ENCODE results near the gene PRICKLE2. TPM values are rescaled to one million over a fixed set of nuclear protein-coding genes. Genes with fewer than 3 reads are reported as not detected.

Gene PRICKLE2
- total RNA-seq, 2 donors from 2014 or later: 23.4 to 41.5 TPM

GRCh38 chr3:64102147-64102546 lies 123.1 kb downstream of the PRICKLE2 start:
- ATAC-seq: no peak

GRCh38 chr3:64099316-64099715 lies 126.0 kb downstream of the PRICKLE2 start:
- no peak for DNase-seq
- WGBS, 2 donors: 96 to 98% methylated on average over 18 to 26 of the region's 26 CpGs
- no peak for ATAC-seq
- intact Hi-C loops (cut with DNase I): no loop called here
- H3K36me3 ChIP-seq (replicated peaks in 1 of 2; ENCODE audit: insufficient read depth in 1 of 2, low read depth in 2 of 2): peaks cover 0 to 4% of the 10 kb centered on the region in 2 donors
- H3K27ac ChIP-seq: no peak overlapping the region
- H3K4me3 ChIP-seq: no peak overlapping the region
- no peaks in the 10 kb centered on the region for H3K27me3 ChIP-seq
- no peaks in the 10 kb centered on the region for H3K9me3 ChIP-seq
- TF ChIP-seq, protein P1, sequence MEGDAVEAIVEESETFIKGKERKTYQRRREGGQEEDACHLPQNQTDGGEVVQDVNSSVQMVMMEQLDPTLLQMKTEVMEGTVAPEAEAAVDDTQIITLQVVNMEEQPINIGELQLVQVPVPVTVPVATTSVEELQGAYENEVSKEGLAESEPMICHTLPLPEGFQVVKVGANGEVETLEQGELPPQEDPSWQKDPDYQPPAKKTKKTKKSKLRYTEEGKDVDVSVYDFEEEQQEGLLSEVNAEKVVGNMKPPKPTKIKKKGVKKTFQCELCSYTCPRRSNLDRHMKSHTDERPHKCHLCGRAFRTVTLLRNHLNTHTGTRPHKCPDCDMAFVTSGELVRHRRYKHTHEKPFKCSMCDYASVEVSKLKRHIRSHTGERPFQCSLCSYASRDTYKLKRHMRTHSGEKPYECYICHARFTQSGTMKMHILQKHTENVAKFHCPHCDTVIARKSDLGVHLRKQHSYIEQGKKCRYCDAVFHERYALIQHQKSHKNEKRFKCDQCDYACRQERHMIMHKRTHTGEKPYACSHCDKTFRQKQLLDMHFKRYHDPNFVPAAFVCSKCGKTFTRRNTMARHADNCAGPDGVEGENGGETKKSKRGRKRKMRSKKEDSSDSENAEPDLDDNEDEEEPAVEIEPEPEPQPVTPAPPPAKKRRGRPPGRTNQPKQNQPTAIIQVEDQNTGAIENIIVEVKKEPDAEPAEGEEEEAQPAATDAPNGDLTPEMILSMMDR (IDR thresholded peaks at IDR 0.05): no peak
- no peak for TF ChIP-seq POLR2A (IDR thresholded peaks at IDR 0.05)
- no peaks in the 10 kb centered on the region for H3K4me1 ChIP-seq

More at GRCh38 chr3:64102147-64102546, 123.1 kb downstream of the PRICKLE2 start:
- H3K9me3 ChIP-seq: no peaks in the 10 kb centered on the region
- WGBS, 2 donors: 89 to 96% methylated on average over 2 of the region's 2 CpGs
- intact Hi-C loops (cut with DNase I): no loop called here
- TF ChIP-seq, protein P1 (IDR thresholded peaks at IDR 0.05): no peak
- TF ChIP-seq POLR2A (IDR thresholded peaks at IDR 0.05): no peak
- H3K27ac ChIP-seq: no peak overlapping the region
- no peaks in the 10 kb centered on the region for H3K27me3 ChIP-seq
- no peaks in the 10 kb centered on the region for H3K4me1 ChIP-seq
- H3K4me3 ChIP-seq: no peak overlapping the region
- no peak for DNase-seq
- H3K36me3 ChIP-seq (replicated peaks in 1 of 2; ENCODE audit: insufficient read depth in 1 of 2, low read depth in 2 of 2): peaks cover 0 to 4% of the 10 kb centered on the region in 2 donors

DNA sequence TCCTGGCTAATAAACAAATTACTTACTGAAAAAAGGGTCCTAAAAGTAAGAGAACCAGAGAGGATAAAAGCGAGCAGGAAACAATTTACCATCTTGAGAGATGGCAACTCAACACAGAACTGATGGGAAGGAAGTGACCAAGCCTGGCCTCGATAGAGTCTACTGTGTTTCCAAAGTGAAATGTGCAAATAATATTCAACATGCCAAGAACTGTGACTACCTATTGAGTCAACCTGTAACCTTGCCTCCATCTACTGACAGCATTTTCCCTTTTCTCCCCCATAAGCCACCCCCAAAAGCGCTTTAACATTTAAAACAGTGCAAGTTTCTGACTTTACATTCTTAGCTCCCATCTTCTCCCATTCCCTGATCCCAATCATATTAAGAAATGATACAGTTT lies 126.6 kb downstream of the PRICKLE2 start:
- DNase-seq (no peak), ATAC-seq (no peak)

GRCh38 chr3:64097920-64098319 lies 127.3 kb downstream of the PRICKLE2 start:
- H3K27me3 ChIP-seq: no peaks in the 10 kb centered on the region
- TF ChIP-seq, protein P1 (IDR thresholded peaks at IDR 0.05): no peak
- TF ChIP-seq POLR2A (IDR thresholded peaks at IDR 0.05): no peak
- H3K4me3 ChIP-seq: no peak overlapping the region
- WGBS, 2 donors: 79 to 88% methylated on average over 5 of the region's 5 CpGs
- DNase-seq (no peak), ATAC-seq (no peak)
- no peaks in the 10 kb centered on the region for H3K9me3 ChIP-seq
- no peaks in the 10 kb centered on the region for H3K4me1 ChIP-seq
- H3K36me3 ChIP-seq (replicated peaks in 1 of 2; ENCODE audit: insufficient read depth in 1 of 2, low read depth in 2 of 2): peaks cover 0 to 4% of the 10 kb centered on the region in 2 donors
- intact Hi-C loops (cut with DNase I): no loop called here
- H3K27ac ChIP-seq: no peak overlapping the region

More for the DNA sequence above, 126.6 kb downstream of the PRICKLE2 start:
- Histone ChIP-seq H3K36me3 (replicated peaks in 1 of 2; ENCODE audit: insufficient read depth in 1 of 2, low read depth in 2 of 2) (peaks cover 0 to 4% of the 10 kb centered on the region in 2 donors), H3K4me1 (no peaks in the 10 kb centered on the region), H3K9me3 (no peaks in the 10 kb centered on the region), H3K4me3 (no peak overlapping the region), H3K27ac (no peak overlapping the region), H3K27me3 (no peaks in the 10 kb centered on the region)
- whole genome bisulfite sequencing, 2 donors: 78 to 81% methylated on average over 3 of the region's 3 CpGs
- intact Hi-C loops (cut with DNase I): no loop called here
- no peak for TF ChIP-seq POLR2A (IDR thresholded peaks at IDR 0.05)
- TF ChIP-seq, protein P1 (IDR thresholded peaks at IDR 0.05): no peak

GRCh38 chr3:64095802-64096201 lies 129.5 kb downstream of the PRICKLE2 start:
- H3K4me3 ChIP-seq: no peak overlapping the region
- H3K27me3 ChIP-seq: no peaks in the 10 kb centered on the region
- ATAC-seq (no peak), DNase-seq (no peak)
- H3K4me1 ChIP-seq: no peaks in the 10 kb centered on the region
- intact Hi-C loops (cut with DNase I): no loop called here
- TF ChIP-seq POLR2A (IDR thresholded peaks at IDR 0.05): no peak
- H3K36me3 ChIP-seq (replicated peaks in 1 of 2; ENCODE audit: insufficient read depth in 1 of 2, low read depth in 2 of 2): peaks cover 0 to 4% of the 10 kb centered on the region in 2 donors
- H3K27ac ChIP-seq: no peak overlapping the region
- H3K9me3 ChIP-seq: no peaks in the 10 kb centered on the region
- 85 to 88% methylated on average over 3 of the region's 3 CpGs for WGBS, 2 donors

Data from body of pancreas (tissue), 4 donors.